Measurements from ENCODE around the gene IMPDH2. TPM values are rescaled to one million over a fixed set of nuclear protein-coding genes. Genes with fewer than 3 reads are reported as not detected.

IMPDH2 gene
- total RNA-seq, 1 donor from 2014 or later: 181 TPM

DNA sequence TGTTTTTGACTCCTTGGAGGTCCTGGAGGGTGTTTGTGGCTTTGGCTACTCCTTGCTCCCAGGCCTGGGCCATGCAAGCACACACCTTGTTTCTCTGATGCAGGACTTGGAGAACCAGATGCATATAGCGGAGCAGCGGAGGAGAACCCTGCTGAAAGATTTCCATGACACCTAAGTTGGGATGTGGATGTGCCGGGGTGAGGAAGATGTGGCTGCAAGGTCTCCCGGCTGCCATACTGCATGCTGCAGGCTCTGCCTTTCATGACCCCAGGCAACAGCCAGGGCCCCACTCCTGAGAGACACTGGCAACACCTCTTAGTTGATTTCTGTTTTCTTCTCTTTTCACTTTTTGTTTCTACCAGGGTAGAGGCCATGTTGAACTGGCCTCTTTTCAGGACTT, 46.1 kb downstream of the IMPDH2 start:
- no peak for DNase-seq (ENCODE audit: low spot score)

DNA sequence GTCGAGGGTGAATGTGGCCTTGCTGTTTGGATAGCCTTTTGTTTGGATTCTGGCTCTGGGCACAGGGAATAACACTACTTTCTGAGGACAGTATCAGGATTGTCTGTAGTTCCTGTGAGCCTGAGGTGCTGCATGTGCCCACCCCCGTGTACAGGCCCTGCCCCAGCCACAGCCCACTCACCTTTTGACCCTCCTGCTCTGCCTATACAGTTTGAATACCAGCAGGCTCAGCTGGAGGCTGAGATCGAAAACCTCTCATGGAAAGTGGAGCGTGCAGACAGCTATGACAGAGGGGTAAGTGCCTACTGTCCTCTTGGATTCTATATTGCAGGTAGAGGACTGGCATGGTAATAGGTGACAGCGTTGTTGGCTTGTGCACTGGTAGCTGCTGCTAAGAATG, 46.5 kb downstream of the IMPDH2 start:
- DNase-seq (ENCODE audit: low spot score): no peak

DNA sequence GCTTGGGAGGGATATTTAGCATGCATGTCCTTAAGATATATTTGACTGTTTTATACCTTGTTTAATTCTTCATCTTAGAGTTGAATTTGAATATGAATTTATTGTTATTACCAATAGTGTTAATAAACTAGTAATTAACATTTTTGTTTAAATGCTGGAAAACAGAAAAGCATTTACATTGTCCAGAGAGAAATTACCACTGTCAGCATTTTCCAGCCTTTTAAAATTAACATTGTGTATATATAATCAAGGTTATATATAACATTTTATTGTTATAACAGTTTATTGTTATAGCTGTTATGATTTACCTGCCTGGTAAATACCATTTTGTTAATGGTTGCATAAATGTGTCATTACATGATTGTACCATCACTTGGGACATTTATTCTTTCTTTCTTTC, 47.2 kb downstream of the IMPDH2 start:
- no peak for DNase-seq (ENCODE audit: low spot score)

DNA sequence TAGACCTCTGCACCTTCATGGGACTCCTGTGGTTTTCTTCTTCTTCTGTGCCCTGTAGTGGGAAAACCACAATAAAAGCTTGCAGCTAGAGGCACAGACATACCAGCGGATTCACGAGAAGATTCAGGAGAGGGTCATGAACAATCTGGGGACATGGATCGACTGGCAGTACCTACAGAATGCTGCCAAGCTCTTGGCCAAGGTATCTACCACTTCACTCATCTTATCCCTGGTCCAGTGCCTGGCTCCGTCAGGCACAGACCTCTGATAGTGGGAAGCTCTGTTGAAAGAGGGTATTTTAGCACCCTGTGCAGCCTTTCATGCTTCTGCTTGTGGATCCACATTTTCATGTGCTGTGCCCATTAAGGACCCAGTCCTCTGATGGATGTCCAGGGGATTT, 48.9 kb downstream of the IMPDH2 start:
- no peak for DNase-seq (ENCODE audit: low spot score)

DNA sequence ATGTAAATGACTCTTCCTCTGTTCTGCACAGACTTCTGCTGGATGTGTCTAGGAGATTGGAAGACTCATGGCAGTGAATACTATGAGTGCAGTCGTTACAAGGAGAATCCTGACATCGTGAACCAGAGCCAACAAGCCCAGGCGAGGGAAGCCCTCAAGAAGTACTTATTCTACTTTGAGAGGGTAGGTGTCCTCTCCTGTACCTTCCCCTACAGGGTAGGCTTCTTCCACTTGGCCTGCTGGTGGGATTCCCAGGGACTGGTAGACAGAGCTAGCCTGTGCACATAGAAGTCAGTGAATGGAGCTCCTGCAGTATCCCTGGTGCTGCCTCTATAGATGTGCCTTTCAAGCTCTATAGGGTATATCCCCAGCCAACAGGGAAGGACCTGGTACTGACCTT, 49.7 kb downstream of the IMPDH2 start:
- DNase-seq (ENCODE audit: low spot score): no peak

Other genes with a start within 250 kb of the IMPDH2 start
- gene PRKAR2A, start 181.5 kb downstream of the IMPDH2 start, total RNA-seq (ENCODE audit: insufficient read depth, low replicate concordance): 24.3 TPM
- 7.2 TPM for gene SLC25A20, start 130.5 kb downstream of the IMPDH2 start, total RNA-seq (ENCODE audit: insufficient read depth, low replicate concordance)
- gene ARIH2, start 110.6 kb downstream of the IMPDH2 start, total RNA-seq (ENCODE audit: insufficient read depth, low replicate concordance): 115 TPM
- 53.0 TPM for gene P4HTM, start 39.2 kb downstream of the IMPDH2 start, total RNA-seq (ENCODE audit: insufficient read depth, low replicate concordance)
- gene WDR6, start 22.0 kb downstream of the IMPDH2 start, total RNA-seq (ENCODE audit: insufficient read depth, low replicate concordance): 31.3 TPM
- gene DALRD3, start 10.8 kb downstream of the IMPDH2 start, total RNA-seq (ENCODE audit: insufficient read depth, low replicate concordance): 15.2 TPM
- gene NDUFAF3, start 7.3 kb downstream of the IMPDH2 start, total RNA-seq (ENCODE audit: insufficient read depth, low replicate concordance): 28.2 TPM
- 49.4 TPM for gene QRICH1, start 64.7 kb upstream of the IMPDH2 start, total RNA-seq (ENCODE audit: insufficient read depth, low replicate concordance)
- gene QARS1, start 75.4 kb upstream of the IMPDH2 start, total RNA-seq (ENCODE audit: insufficient read depth, low replicate concordance): 283 TPM
- gene USP19, start 91.4 kb upstream of the IMPDH2 start, total RNA-seq (ENCODE audit: insufficient read depth, low replicate concordance): 48.9 TPM
- 753 TPM for gene LAMB2, start 103.7 kb upstream of the IMPDH2 start, total RNA-seq (ENCODE audit: insufficient read depth, low replicate concordance)
- 7.0 TPM for gene CCDC71, start 136.9 kb upstream of the IMPDH2 start, total RNA-seq (ENCODE audit: insufficient read depth, low replicate concordance)
- gene KLHDC8B, start 142.2 kb upstream of the IMPDH2 start, total RNA-seq (ENCODE audit: insufficient read depth, low replicate concordance): 30.8 TPM
- gene C3orf62, start 247.8 kb upstream of the IMPDH2 start, total RNA-seq (ENCODE audit: insufficient read depth, low replicate concordance): 0.72 TPM

Data from umbilical cord (tissue), 2 donors.